SJCRH30 (cell line): ENCODE data around the gene ACER3. TPM values are rescaled to one million over a fixed set of nuclear protein-coding genes. Genes with fewer than 3 reads are reported as not detected.
"Not testable (repeated sequence)": the region's sequence is repeated elsewhere in the genome, so short reads cannot be mapped to it uniquely, and the experiment has no call there.

ENCODE experiments used
- DNase-seq, 2 experiments: peaks; one replicate each; pipeline ENCODE4 v3.0.0-alpha.2; 2015 to 2020
- H3K27ac ChIP-seq: fragments of 250-450 bp; sonication (Bioruptor Pico); 2 replicates; pipeline ENCODE4 v1.5.1; 2020; ENCODE audit warnings: mild to moderate bottlenecking, moderate library complexity
- H3K27me3 ChIP-seq: fragments of 250-450 bp; sonication (Bioruptor Pico); 2 replicates; pipeline ENCODE4 v1.5.1; 2020; ENCODE audit warnings: mild to moderate bottlenecking, moderate library complexity
- H3K36me3 ChIP-seq: fragments of 250-450 bp; sonication (Bioruptor Pico); 2 replicates; pipeline ENCODE4 v1.5.1; 2020; ENCODE audit warnings: mild to moderate bottlenecking, moderate library complexity
- H3K4me1 ChIP-seq: fragments of 250-450 bp; sonication (Bioruptor Pico); 2 replicates; pipeline ENCODE4 v1.5.1; 2020; ENCODE audit warnings: mild to moderate bottlenecking, moderate library complexity
- H3K4me3 ChIP-seq: fragments of 250-450 bp; sonication (Bioruptor Pico); 2 replicates; pipeline ENCODE4 v1.5.1; 2020; ENCODE audit warnings: mild to moderate bottlenecking, moderate library complexity
- H3K9me3 ChIP-seq: fragments of 250-450 bp; sonication (Bioruptor Pico); replicated peaks from 2 replicates; pipeline ENCODE4 v1.5.1; 2020; ENCODE audit warnings: mild to moderate bottlenecking, moderate library complexity
- total RNA-seq: library from RNA; depleted of rRNA; stranded (reverse); fragments of >200 nt; shearing (Covaris generic); gene quantifications from 2 replicates; pipeline ENCODE4 v1.2.3, GENCODE V29; 2014

The ACER3 gene
- total RNA-seq, 1 experiment from 2014 or later: 22.1 TPM

DNA sequence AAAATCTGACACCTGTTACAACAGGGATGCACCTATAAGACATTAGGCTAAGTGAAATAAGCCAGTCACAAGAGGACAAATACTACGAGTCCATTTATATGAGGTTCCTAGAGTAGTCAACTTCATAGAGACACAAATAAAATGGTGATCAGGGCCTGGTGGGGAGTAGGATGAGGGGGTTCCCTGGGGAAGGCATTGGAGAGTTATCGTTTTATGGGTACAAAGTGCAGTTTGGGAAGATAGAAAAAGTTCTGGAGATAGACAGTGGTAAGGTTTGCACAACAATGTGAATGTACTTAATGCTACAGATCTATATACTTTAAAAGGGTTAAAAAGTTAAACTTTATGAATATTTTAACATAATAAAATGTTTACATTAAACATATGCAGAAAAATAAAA lies 142.1 kb downstream of the ACER3 start:
- Histone ChIP-seq H3K9me3 (no peaks in the 10 kb centered on the region), H3K36me3 (no peaks in the 10 kb centered on the region), H3K27me3 (no peaks in the 10 kb centered on the region), H3K4me1 (no peaks in the 10 kb centered on the region), H3K4me3 (no peak overlapping the region), H3K27ac (no peak overlapping the region)
- no peak for DNase-seq

DNA sequence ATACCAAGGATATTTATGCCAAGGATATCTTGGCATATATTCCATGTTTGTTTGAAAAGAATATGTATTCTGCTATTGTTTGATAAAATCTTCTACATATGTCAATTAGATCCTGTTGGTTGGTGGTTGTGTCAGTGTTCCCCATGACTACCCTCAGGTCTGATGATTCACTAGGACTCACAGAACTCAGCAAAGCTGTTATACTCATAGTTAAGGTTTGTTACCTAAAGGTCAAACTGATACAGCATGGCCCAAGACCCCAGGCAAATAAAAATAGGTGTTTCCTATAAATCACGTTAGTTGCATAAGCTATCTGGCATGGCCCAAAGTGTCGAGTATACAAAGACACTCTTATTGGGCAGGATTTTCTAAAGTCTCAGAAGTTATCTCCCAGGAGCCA lies 143.2 kb downstream of the ACER3 start:
- no peaks in the 10 kb centered on the region for H3K4me1 ChIP-seq
- no peak overlapping the region for H3K27ac ChIP-seq
- H3K36me3 ChIP-seq: no peaks in the 10 kb centered on the region
- H3K4me3 ChIP-seq: no peak overlapping the region
- DNase-seq: no peak
- H3K27me3 ChIP-seq: no peaks in the 10 kb centered on the region
- H3K9me3 ChIP-seq: no peaks in the 10 kb centered on the region

DNA sequence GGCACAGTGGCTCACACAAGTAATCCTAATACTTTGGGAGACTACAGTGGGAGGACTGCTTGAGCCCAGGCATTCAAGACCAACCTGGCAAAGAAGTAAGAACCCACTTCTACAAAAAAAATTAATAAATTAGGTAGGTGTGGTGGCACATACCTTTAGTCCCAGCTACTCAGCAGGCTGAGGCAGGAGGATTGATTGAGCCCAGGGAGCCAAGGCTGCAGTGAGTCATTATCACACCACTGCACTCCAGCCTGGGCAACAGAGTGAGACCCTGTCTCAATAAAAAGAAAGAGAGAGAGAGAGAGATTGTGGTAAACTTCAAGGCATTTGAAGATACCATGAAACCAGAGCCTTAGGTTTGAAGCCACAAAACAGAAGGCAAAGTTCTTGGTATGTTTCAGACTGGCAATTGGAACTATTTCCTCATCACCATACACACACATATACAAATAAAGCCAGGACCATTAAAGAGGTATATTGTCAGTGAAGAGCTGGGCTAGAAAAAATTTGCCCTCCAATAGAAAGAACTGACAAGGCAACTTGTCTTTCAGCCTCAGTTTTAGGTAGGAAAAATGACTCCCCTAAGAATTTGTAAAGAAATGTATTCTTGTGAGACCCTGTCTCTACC lies 148.9 kb downstream of the ACER3 start:
- H3K9me3 ChIP-seq: no peaks in the 10 kb centered on the region
- no peak overlapping the region for H3K27ac ChIP-seq
- DNase-seq: no peak
- no peak overlapping the region for H3K4me3 ChIP-seq
- no peaks in the 10 kb centered on the region for H3K4me1 ChIP-seq
- no peaks in the 10 kb centered on the region for H3K27me3 ChIP-seq
- no peaks in the 10 kb centered on the region for H3K36me3 ChIP-seq

DNA sequence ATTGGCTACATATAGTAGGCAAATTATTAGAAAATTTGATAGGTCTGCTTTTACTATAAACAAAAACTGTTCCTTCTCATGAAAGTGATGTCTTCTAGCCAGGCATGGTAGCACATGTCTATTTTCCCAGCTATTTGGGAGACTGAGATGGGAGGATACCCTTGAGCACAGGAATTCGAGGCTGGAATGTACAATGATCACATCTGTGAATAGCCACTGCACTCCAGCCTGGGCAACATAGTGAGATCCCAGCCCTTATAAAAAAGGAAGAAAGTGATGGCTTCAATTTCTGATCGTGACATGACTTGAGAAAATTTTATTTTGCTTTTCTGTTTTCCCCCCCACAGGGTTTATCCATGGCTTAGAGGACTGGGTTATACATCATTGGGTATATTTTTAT lies 154.0 kb downstream of the ACER3 start:
- Histone ChIP-seq H3K36me3 (peaks cover 2% of the 10 kb centered on the region; the same call in 1 of the 2 replicates), H3K4me1 (no peaks in the 10 kb centered on the region), H3K27ac (no peak overlapping the region), H3K4me3 (no peak overlapping the region), H3K9me3 (no peaks in the 10 kb centered on the region), H3K27me3 (no peaks in the 10 kb centered on the region)
- DNase-seq: no peak

- DNase-seq, H3K36me3 ChIP-seq, H3K9me3 ChIP-seq, H3K4me1 ChIP-seq, H3K4me3 ChIP-seq, H3K27ac ChIP-seq, H3K27me3 ChIP-seq: not testable (repeated sequence)
These were observed 157.7 kb downstream of the ACER3 start for GRCh38 chr11:77018396-77018924.

DNA sequence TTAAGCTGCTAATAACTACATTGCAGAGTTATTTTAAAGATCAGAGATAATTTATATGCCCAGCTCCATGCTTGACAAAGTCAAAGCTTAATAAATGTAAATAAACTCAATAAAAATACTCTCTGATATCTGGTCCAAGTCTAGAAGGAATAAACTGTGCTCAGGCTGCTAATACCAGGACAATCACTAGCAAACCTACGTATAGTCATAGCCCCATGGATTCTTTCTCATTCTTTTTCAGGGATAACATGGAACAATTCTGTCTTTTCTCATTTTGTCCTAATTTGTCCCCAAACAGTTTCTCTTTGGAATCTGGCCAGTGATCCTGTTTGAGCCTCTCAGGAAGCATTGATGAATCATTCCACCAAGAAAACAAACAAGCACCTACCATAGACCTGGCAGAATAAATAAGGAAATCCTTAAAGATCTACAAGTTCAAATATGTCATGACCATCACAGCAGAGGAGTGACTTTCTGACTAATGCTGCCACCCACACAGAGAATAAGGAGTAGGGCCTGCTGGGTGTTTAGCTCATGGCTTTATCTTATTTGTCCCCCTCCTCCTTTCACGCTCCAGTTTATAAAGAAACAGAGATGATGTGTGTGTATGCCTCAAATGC lies 159.4 kb downstream of the ACER3 start:
- Histone ChIP-seq H3K27ac (no peak overlapping the region), H3K4me1 (no peaks in the 10 kb centered on the region), H3K36me3 (peaks cover 2% of the 10 kb centered on the region), H3K27me3 (no peaks in the 10 kb centered on the region), H3K9me3 (no peaks in the 10 kb centered on the region), H3K4me3 (no peak overlapping the region)
- DNase-seq: no peak

GRCh38 chr11:77020734-77021133 lies 160.0 kb downstream of the ACER3 start:
- Histone ChIP-seq H3K4me3 (no peak overlapping the region), H3K9me3 (no peaks in the 10 kb centered on the region), H3K27ac (no peak overlapping the region), H3K36me3 (peaks cover 2% of the 10 kb centered on the region), H3K4me1 (no peaks in the 10 kb centered on the region), H3K27me3 (no peaks in the 10 kb centered on the region)
- no peak for DNase-seq

DNA sequence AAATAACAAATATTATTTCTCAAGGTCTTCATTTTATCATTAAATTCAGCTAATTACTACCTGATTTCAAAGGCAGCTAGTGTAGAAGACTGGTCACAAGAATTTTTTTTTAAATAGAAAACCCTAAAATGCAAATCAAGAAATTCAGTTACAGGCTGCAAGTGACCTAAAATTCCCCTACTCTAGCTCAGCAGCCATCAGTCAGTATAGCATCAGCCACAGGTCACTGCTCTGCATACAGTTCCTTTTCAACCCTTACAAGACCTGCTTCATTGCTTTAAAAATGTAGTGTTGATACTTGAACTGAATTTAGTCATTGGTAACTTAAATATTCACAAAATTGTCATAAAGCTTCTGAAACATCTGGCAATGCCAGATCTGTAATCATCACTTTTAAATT lies 164.0 kb downstream of the ACER3 start:
- no peaks in the 10 kb centered on the region for H3K9me3 ChIP-seq
- H3K4me3 ChIP-seq: no peak overlapping the region
- H3K4me1 ChIP-seq: no peaks in the 10 kb centered on the region

GRCh38 chr11:77026221-77026620 lies 165.5 kb downstream of the ACER3 start:
- H3K27me3 ChIP-seq: no peaks in the 10 kb centered on the region
- DNase-seq: no peak
- no peak overlapping the region for H3K4me3 ChIP-seq
- no peaks in the 10 kb centered on the region for H3K9me3 ChIP-seq
- H3K27ac ChIP-seq: no peak overlapping the region
- H3K36me3 ChIP-seq: no peaks in the 10 kb centered on the region; the same call in 1 of the 2 replicates
- no peaks in the 10 kb centered on the region for H3K4me1 ChIP-seq

More for the DNA sequence above, 164.0 kb downstream of the ACER3 start:
- no peaks in the 10 kb centered on the region for H3K27me3 ChIP-seq
- no peak overlapping the region for H3K27ac ChIP-seq
- no peaks in the 10 kb centered on the region; the same call in 1 of the 2 replicates for H3K36me3 ChIP-seq
- no peak for DNase-seq

GRCh38 chr11:77026743-77027142 lies 166.0 kb downstream of the ACER3 start:
- Histone ChIP-seq H3K4me1 (no peaks in the 10 kb centered on the region), H3K27me3 (no peaks in the 10 kb centered on the region), H3K9me3 (no peaks in the 10 kb centered on the region), H3K27ac (no peak overlapping the region), H3K4me3 (no peak overlapping the region), H3K36me3 (no peaks in the 10 kb centered on the region; the same call in 1 of the 2 replicates)
- no peak for DNase-seq

DNA sequence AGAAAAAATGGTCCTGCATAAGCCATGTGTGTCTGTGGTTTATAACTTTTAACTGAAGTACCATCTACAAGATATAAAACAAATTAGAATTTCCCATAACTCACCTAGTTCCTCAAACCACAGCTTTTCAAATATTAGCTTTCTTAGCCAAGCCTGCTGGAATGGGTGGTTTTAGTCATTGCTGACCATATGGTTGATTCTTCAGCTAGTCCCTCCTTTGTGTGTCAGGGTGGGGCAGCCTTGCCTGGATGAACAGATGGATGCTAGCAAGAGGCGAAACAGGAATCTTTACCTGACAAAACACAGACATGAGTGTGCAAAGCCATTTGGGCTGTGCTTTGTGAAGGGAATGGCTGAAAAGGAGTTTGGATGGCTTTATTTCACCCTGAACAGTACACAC lies 166.6 kb downstream of the ACER3 start:
- Histone ChIP-seq H3K4me3 (no peak overlapping the region), H3K27me3 (no peaks in the 10 kb centered on the region), H3K9me3 (no peaks in the 10 kb centered on the region), H3K4me1 (no peaks in the 10 kb centered on the region), H3K36me3 (no peaks in the 10 kb centered on the region; the same call in 1 of the 2 replicates), H3K27ac (no peak overlapping the region)
- no peak for DNase-seq

GRCh38 chr11:77029829-77030228 lies 169.1 kb downstream of the ACER3 start:
- H3K27ac ChIP-seq: no peak overlapping the region
- H3K27me3 ChIP-seq: no peaks in the 10 kb centered on the region
- H3K4me1 ChIP-seq: no peaks in the 10 kb centered on the region
- H3K9me3 ChIP-seq: no peaks in the 10 kb centered on the region
- no peaks in the 10 kb centered on the region for H3K36me3 ChIP-seq
- H3K4me3 ChIP-seq: no peak overlapping the region
- no peak for DNase-seq

DNA sequence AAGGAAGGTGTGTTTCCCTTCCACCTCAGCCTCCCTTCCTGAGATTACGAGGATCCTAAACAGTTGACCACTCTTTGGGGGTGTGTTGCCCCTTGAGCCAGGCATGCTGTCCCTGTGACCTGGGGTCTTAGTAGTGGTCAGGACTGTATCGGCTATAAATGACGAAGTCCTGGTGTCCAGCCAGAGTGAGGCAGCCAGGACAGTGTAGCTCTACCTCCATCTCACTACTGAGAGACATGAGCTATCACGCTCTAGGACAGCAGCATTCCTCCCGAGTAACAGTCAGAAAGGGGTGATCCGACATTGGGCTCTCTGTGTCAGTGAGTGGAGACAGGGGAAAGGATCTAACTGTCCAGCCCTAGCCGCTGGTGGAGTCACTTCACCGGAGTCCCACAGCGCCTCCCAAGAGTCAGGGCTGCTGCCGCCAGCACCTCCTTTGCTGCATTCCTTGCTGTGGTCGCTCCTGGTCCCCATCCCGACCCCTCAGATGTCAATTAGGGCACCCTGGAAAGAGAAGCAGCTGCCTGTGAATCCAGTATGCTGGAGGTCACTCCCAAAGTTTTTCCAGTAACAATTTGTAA lies 170.2 kb downstream of the ACER3 start:
- Histone ChIP-seq H3K4me3 (no peak overlapping the region), H3K36me3 (no peaks in the 10 kb centered on the region), H3K27ac (no peak overlapping the region), H3K4me1 (no peaks in the 10 kb centered on the region), H3K27me3 (no peaks in the 10 kb centered on the region), H3K9me3 (no peaks in the 10 kb centered on the region)
- no peak for DNase-seq

GRCh38 chr11:77031599-77031998 lies 170.9 kb downstream of the ACER3 start:
- Histone ChIP-seq H3K4me3 (no peak overlapping the region), H3K9me3 (no peaks in the 10 kb centered on the region), H3K27me3 (no peaks in the 10 kb centered on the region), H3K4me1 (no peaks in the 10 kb centered on the region), H3K27ac (no peak overlapping the region), H3K36me3 (no peaks in the 10 kb centered on the region)
- DNase-seq: no peak

DNA sequence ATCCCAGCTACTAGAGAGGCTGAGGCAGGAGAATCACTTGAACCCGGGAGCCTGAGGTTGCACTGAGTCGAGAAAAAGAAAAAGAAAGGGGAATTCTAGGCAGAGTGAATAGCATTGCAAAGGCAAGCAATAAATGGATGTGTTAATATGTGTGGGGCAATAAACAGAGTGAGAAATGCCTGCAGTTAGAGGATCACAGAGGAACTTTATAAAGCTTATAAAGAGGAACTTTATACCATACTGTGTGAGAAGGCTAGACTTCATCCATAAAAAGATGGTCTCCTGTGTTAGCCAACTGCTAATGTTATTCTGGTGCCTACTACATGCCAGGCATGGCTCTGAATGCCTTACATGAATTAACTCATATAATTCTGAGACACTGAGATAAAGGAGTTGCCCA lies 174.3 kb downstream of the ACER3 start:
- no peak overlapping the region for H3K4me3 ChIP-seq

More for the DNA sequence above, 174.3 kb downstream of the ACER3 start:
- H3K36me3 ChIP-seq: no peaks in the 10 kb centered on the region
- DNase-seq: no peak
- no peaks in the 10 kb centered on the region for H3K9me3 ChIP-seq
- no peaks in the 10 kb centered on the region for H3K4me1 ChIP-seq
- no peaks in the 10 kb centered on the region for H3K27me3 ChIP-seq
- H3K27ac ChIP-seq: no peak overlapping the region
